Endothelial cell of umbilical vein (primary cell): ENCODE measurements around the gene MUC20.

ENCODE experiments used
- CTCF ChIP-seq, 2 donors: IDR thresholded peaks; 1 replicate in 1 of 2; 2 replicates in 1 of 2; pipeline ENCODE4 v1.5.1; 2011; ENCODE audit warnings: low read length in 2 of 2, mild to moderate bottlenecking in 2 of 2, moderate library complexity in 2 of 2, control low read depth in 1 of 2, inconsistent platforms in 1 of 2, low read depth in 1 of 2; ENCODE audit not compliant: insufficient read depth in 1 of 2; ENCODE audit errors: extremely low read depth in 1 of 2
- EZH2 ChIP-seq: IDR thresholded peaks from 2 replicates; pipeline ENCODE4 v1.6.1; 2012; ENCODE audit warnings: borderline replicate concordance, low read depth, mild to moderate bottlenecking, moderate library complexity, low read length, inconsistent platforms; ENCODE audit not compliant: severe bottlenecking
- FOS ChIP-seq: IDR thresholded peaks from 2 replicates; pipeline ENCODE4 v1.6.1; 2011; ENCODE audit warnings: mild to moderate bottlenecking, low read length, moderate library complexity, borderline replicate concordance; ENCODE audit not compliant: insufficient read depth
- JUN ChIP-seq: IDR thresholded peaks from 2 replicates; pipeline ENCODE4 v1.6.1; 2011; ENCODE audit warnings: borderline replicate concordance, low read depth; ENCODE audit not compliant: insufficient read length, insufficient read depth
- MAX ChIP-seq: IDR thresholded peaks from 2 replicates; pipeline ENCODE4 v1.6.1; 2011; ENCODE audit not compliant: insufficient read depth, insufficient read length
- POLR2A ChIP-seq: IDR thresholded peaks from 2 replicates; pipeline ENCODE4 v1.6.1; 2012; ENCODE audit warnings: low read depth, mild to moderate bottlenecking, control low read depth, low read length
- POLR2AphosphoS5 ChIP-seq: IDR thresholded peaks from 2 replicates; pipeline ENCODE4 v1.6.1; 2012; ENCODE audit warnings: low read depth, mild to moderate bottlenecking, control low read depth, low read length, moderate library complexity; ENCODE audit not compliant: insufficient read depth

GRCh38 chr3:195748661-195749060 lies 27.9 kb downstream of the MUC20 start:
- TF ChIP-seq POLR2A (no peak), CTCF (IDR thresholded peaks at IDR 0.05; ENCODE audit: extremely low read depth in 1 of 2, insufficient read depth in 1 of 2, low read depth in 1 of 2, low read length in 2 of 2) (no peak), EZH2 (no peak), MAX (no peak), JUN (no peak), FOS (no peak), POLR2AphosphoS5 (no peak)
